Activated CD8-positive, alpha-beta memory T cell treated with anti-CD3 and anti-CD28 coated beads, Interleukin-2, amount 50 U/mL, for 24 hours (primary cell): Measurements from ENCODE around the gene PRKCB.
"Not testable (repeated sequence)": the region's sequence is repeated elsewhere in the genome, so short reads cannot be mapped to it uniquely, and the experiment has no call there.

Experiments
- DNase-seq: peaks from one replicate; pipeline ENCODE4 v3.0.0-alpha.2; 2020; ENCODE audit errors: extremely low read depth

PRKCB gene

DNA sequence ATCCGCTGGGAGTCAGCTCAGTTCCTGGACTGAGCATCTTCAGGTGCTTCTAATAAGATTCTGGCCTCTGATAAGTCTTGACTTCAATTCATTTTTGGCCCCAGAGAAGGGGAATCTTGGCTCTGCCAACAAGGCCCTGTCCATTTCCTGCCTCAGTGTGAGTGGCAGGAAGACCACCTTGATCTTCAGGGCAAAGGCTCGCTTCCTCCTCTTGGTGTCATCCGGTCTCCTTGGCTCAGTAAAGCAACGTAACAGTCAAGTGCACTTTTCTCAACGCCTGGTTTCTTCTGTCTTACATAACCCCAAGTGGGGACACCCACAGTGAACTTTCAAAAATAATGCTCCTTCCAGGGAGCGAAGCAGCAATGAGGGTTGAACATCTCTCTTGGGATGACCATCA lies 169.8 kb downstream of the PRKCB start:
- no peak for DNase-seq

DNA sequence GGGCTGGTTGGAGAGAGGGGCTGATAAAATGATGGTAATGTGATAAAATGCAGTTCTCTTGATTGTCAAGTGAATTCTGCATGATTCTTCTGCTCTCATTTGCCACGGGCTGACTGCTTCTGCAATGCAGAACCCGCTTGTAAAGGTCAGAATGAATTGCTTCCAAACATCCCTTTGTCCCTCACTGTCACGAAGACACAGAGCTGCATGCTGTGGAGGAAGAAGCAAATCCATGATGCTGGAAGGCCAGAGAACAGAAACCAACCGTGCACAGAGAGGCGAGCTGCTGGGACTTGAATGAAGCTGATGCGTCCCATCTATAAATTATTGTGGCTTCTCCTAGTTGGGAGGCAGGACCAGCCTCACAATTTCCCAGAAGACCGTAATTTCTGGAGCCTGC lies 171.6 kb downstream of the PRKCB start:
- DNase-seq = no peak

DNA sequence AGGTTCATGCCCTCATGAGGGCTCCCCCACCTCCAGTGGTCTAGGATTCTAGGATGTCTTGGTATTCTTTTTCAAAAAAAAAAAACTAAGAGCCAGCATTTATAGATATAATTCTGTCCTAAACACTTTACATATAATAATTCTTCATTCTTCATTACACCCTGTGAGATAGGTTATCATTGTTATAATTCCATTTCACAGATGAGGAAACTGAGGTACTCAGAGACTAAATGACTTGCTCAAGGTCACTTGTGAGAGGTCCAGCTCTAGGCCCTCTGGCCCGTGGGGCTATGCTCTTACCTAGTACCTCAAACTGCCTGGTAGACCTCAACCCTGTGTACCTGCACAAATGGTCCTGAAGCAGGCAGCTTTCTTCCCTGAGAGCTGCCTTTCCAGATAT lies 172.2 kb downstream of the PRKCB start:
- DNase-seq = no peak

DNA sequence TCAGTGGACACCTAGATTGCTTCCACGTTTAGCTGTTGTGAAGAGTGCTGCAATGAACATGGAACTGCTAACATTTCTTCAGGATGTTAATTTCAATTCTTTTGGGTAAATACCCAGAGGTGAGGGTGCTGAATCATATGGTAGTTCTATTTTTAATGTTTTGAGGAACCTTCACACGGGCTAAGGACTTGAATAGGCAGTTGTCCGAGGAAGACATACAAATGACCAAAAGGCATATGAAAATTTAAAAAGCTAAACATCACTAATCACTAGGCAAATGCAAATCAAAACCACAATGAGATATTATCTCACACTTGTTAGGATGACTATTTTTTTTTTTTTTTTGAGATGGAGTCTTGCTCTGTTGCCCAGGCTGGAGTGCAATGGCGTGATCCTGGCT lies 173.3 kb downstream of the PRKCB start:
- no peak for DNase-seq

DNA sequence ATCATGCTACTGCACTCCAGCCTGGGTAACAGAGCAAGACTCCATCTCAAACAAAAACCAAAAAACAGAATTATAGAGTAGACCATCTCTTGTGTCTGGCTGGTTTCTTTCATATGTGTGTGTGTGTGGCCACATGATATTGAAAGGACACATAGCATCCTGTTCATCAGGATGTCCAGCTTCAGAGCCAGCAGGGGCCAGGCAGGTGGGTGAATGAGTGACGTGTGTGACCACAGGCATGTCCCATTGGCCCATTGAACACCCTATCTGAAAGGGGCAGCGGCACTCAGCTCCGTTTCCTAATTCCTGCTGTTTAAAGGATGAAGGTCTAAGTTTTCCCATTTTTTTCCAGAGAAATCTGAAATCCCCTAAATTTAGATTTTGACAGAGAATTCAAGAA lies 174.2 kb downstream of the PRKCB start:
- no peak for DNase-seq

DNA sequence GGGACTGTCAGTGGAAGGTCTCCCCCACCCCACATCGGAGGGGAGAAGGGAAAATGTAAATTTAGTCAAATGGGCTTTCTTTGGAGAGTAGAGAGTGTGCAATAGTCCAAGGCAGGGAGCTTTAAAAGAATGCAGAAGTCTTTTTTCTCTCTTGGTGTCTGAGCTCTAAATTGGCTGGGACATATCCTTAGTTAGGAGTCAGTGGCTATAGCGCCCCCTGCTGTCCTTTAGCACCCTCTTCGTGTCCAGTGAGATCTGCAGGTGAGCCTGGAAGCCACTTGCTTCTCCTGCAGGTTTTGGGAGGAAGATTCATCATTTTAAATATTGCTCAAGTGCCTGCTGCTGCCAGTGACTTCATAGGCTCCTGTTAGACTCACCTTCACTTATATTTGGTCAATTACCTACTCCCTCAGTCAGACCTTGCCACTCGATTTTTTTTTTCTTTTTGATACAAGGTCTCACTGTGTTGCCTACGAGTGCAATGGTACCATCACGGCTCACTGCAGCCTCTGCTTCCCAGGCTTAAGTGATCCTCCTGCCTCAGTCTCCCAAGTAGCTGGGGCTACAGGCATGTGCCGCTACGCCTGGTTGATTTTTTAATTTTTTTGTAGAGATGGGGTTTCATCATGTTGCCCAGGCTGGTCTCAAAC lies 174.8 kb downstream of the PRKCB start:
- DNase-seq = peak; percentile 70

DNA sequence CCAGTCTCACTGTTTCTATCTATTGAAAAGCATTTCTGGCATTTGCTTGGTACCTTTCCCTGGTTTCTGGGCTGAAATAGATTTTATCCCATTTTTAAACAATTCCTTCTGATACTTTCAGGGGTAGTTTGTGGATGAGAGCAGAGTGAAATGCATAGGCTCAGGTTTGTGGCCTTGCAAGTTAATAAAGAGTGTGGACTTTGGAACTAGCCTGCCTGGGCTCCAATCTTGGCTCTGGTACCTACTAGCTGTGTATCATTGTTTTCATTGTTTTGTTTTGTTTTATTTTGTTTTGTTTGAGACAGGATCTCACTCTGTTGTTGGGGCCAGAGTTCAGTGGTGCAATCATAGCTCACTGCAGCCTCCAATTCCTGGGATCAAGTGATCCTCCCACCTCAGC lies 175.5 kb downstream of the PRKCB start:
- no peak for DNase-seq

DNA sequence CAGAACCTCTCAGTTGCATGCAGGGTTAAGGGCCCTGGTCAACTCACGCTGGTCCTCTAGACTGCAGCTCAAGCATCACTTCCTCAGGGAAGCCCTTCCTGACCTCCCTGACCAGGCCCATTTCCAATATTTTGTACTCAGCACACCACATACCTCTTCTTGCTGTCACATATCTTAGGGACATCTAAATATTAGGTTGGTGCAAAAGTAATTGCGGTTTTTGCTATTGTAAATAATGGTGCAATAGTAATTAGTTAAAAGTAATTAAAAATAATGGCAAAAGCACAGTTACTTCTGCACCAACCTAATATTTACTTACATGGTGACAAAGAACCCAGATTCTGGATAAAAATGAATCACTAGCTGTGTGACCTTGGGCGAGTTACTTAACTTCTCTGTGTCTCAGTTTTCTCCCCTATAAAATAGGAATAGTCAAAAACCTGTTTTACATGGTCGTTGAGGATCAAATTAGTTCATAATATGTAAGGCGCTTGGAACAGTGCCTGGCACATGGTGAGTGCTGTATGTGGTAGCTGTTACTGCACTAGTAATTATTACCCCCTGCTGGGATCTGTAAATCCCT lies 177.4 kb downstream of the PRKCB start:
- no peak for DNase-seq

DNA sequence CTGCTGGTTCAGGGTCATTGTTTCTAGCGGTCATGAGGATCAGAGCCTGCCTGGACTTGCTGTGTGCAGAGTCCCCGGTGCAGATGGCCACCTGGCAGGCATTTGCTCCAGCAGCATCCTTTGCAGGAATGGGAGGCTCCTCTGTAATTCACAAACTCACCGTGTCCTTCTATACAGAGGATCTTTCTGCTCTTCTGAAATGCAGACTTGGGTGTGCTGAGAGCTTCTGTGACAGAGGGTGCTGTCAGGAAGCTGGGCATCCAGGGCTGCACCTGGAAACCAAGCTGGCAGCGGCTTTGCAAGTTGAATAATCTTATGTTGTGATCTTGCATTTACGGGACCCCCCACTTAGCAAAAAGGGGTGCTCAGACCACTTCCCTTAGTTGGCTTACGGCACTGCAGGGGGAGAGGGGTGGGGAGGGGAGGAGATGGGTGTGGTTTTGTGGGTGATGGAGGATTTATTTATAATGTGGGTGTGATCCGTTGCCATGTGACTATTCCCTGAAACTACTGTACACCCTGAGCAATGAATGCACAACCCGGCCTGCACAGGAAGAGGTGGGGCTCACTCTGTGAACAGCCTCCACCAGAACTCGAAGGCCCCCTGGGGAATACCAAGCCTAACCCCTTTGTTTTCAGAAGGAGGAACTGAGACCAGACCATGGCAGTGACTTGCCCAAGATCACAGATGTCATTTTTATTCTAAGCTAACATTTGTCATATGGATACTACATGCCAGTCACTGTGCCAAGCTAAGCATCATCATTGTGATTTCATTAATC lies 178.3 kb downstream of the PRKCB start:
- peak; percentile 43 for DNase-seq

DNA sequence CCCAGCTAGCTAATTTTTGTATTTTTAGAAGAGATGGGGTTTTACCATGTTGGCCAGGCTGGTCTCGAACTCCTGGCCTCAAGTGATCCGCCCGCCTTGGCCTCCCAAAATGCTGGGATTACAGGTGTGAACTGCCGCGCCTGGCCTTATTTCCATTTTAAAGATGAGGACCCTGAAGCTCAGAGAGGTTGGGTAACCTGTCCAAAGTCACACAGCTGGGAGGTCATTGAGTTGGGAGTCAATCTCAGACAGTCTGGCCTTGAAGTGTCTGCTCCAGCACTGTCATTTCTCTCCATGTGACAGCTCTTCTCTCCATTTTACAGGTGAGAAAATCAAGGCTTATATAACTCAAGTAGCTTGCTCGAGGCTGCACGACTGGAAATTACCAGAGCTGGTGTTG lies 179.2 kb downstream of the PRKCB start:
- not testable (repeated sequence) for DNase-seq

DNA sequence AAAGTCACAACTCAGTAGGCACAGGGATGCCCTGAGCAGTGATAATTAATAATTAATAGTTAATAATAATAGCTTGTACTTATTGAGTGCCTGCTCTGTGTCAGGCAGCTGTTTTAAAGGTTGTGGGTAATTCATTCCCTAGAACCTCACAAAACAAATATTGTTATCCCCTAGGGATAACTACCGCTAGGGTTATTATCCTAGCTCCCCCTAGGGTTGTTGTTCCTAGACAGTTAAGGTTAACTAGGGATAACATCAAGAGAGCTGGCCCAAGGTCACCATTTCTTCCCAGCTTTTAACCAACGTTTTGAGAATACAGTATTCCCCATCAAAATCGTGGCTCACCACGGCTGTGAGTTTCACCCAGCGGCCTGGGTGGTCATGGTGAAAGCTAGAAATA lies 180.1 kb downstream of the PRKCB start:
- no peak for DNase-seq

DNA sequence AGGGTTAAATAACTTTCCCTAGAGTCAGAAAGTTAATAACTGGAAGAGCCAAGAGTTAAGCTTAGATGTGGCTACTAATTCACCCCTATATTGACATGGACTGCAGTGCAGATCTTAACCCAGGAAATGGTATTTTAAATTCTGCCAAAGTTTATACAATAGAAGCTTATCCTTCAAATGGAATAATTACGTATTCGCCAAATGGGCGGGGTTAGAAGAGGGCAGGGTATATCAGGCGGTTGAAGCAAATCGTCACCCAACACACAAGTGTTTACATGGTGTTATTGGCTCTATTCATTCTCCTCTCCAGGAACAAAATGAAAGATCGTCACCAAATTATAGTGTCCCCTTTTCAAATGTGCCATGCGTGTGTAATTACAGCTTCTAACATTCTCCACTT lies 182.7 kb downstream of the PRKCB start:
- DNase-seq = no peak

DNA sequence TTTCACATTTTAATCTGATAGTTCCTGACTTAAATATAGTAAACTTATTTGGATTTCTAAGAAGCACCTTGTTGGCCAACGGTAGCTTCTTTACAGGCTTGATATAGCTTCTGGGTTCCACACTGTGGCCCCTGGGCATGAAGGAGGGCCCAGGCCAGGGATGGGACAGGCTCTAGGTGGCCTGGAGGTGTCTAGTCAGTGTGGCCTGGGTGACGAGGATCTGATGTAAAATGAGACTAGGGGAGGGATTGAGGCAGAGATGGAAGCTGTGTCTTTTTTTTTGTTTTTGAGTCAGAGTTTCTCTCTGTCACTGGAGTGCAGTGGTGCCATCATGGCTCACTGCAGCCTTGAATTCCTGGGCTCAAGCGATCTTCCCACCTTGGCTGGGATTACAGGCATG lies 187.0 kb downstream of the PRKCB start:
- DNase-seq = no peak

DNA sequence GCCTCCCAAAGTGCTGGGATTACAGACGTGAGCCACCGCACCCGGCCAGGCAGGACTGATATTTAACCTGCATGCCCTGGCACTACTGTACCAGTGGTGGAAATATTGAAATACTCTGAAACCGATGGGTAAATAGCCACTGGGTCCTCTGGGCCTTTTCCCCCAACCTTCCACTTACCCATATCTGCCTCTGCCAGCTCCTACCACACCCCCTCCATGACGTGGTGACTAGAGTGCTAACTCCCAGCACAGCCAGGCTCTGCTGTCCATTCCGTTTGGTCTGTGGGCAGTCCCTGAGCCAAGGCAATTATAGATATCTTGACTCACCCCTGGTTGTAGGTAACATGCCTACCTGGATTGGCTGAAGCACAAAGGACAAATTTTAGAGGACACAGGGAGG lies 187.8 kb downstream of the PRKCB start:
- DNase-seq = no peak

DNA sequence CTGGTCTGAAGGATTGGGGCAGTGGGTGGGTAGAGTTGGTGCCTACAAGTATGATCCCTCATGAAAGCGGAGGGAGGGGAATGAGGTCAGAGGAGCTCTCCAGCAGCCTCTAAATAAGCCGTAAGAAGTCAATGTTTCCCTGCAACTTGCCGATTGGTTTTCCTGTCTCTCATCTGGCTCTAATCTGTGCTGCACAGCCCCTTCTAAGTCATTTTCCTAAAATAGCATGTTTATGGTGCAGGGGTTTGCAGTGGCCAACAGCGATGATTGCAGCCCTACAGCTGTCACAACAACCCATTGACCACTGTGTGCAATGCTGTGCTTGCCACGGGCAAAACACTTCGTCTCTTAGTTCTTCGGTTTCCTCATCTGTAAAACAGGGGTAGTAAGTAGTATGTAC lies 189.2 kb downstream of the PRKCB start:
- DNase-seq = no peak

DNA sequence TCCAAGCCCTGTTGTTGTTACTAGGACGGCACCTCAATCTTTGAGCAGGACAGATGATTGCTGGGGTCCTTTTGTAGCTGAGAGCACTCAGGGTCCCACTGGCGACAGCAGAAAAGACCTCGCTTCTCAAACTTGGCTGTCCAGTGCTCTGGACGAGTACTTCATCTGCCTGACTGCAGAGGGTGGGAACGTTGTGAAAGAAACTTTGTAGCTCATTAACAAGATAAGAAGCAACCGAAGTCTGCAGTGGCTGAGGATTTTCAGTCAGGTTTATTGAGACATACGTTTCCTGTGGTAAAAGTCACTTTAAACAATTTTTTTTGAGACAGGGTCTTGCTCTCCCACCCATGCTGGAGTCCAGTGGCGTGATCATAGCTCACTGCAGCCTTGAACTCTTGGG lies 191.7 kb downstream of the PRKCB start:
- no peak for DNase-seq

DNA sequence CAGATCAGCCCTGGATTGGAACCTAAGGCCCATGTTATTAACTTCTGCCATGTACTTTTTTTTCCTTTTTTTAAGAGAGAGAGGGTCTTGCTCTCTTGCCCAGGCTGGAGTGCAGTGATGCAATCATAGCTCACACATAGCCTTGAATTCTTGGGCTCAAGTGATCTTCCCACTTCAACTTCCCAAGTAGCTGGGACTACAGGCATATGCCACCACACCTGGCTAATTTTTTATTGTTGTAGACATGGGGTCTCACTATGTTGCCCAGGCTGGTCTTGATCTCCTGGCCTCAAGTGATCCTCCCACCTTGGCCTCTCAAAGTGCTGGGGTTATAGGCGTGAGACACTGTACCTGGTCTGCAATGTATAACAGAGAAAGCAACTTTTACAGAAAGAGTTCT lies 194.1 kb downstream of the PRKCB start:
- not testable (repeated sequence) for DNase-seq

DNA sequence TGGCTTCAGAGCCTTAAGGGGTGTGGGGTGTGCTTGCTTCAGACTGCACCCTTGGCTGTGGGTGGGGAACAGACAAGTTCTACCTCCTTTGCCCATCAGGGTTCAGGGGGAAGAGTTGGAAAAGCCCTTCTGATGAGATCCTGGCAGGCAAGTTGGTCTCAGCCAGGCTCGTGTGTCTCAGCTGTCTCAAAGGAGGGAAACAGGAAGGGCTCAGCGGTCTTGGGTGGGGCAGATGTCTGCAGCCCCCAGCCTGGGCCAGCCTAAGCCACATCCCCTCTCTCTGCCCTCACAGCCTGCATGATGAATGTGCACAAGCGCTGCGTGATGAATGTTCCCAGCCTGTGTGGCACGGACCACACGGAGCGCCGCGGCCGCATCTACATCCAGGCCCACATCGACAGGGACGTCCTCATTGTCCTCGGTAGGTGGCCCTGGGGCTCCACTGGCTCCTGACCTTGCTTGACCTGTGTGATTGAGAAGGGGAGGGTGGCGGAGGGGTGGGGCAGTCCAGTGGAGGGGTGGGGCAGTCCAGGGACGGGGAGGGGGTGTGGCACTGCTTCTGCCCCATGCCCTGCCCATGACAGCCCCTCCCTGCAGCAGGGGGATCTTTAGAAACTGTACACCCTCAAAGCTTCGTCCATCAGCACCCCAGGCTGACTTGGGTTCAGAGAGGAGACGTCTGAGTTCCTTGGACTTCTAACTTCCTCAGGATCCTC lies 199.5 kb downstream of the PRKCB start:
- DNase-seq = no peak

DNA sequence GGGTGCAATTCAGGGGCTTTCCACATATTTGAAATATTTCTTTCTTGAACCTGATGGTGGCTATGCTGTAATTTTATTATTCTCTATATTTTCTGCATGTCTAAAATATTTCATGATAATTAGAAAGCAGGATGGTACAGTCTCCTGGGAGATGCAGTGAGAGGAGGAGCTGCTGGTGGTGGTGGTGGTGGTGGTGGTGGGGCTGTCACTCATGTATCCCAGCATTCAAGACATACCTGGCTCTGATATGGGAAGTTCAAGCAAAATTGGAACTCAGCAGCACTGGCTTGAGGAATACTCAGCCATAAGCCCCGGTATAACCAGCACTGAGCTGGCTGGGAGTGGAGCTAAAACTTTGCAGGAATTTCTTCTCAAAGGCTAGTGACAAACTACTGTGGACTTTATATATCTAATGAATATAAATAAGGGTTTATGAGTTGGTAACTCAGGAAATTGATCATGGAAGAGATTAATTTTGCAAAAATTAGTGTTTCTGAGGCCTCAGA lies 200.3 kb downstream of the PRKCB start:
- DNase-seq = no peak

DNA sequence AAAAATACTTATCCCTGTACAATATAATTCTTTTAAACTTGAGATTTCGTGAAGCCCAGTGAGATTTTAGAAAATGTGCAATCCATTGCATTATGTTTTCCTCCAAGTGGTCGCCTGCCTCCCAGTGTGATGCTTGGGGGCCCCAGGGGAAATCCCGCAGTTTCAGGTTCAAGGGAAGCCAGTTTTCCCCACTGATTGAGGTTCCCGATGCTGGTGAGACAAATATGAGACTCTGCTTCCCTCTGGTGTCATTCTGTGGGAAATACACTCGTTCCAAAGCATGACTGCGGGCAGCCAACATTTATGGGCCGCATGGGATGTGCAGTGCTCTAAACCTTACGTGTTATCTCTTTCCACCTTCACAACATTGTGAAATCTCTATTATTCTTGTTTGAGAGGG lies 200.8 kb downstream of the PRKCB start:
- DNase-seq = no peak

DNA sequence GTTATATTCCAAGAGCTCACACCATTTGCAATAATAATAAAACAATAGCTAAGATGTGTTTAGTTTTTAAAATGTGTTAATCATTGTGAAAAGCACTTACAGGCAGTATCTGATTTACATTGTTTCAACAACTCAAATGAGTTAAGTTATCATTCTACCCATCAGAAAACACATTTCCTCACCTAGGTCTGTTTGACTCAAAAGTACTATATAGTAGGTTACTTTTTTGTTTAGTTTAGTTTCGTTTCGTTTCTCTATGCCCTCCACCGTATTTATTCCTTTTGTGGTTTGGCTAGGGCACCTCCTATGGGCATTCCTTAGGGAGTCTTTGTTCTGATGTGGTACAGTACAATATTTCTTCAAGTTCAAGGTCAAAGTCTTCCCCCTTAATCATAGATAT lies 201.6 kb downstream of the PRKCB start:
- no peak for DNase-seq

DNA sequence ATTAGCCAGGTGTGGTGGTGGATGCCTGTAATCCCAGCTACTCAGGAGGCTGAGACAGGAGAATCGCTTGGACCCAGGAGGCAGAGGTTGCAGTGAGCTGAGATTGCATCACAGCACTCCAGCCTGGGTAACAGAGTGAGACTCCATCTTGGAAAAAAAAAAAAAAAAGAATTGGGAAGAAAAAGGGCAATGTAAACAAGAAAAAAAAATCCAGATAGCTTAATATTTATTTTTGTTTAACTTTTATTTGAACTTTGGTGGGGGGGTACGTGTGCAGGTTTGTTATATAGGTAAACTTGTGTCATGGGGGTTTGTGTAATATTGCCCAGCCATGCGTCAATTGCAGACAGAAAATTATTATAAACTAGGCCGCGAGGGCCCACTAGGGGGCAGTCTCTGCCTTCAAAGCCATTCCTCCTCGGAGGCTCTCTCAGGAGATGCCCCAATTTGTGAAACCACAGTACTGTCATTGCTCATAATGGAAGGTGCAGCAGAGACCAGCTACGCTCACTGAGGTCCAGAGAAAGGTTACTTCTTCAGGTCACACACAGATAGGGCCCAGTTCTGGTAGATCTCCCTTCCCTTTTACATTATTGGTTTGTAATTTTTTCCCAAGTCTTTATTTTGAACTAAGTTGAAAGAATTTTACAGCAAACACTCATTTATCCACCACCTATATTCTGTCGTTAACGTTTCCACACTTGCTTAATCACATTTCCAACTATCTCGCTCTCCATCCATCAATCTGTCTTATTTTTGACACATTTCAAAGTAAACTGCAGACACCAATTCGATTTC lies 206.2 kb downstream of the PRKCB start:
- peak; percentile 65 for DNase-seq
